T-helper 1 cell treated with Interleukin-12 subunit alpha and Interleukin-12 subunit beta and Interleukin-4 antibody, amounts not matched to agents 30 ng/mL and 1 ng/mL, for 36 hours (primary cell): ENCODE results near the gene ARHGEF26. TPM values are rescaled to one million over a fixed set of nuclear protein-coding genes. Genes with fewer than 3 reads are reported as not detected.

Experiments used
- intact Hi-C: fragments of 100-400 bp; cut with micrococcal nuclease; formaldehyde crosslinking; loops from one replicate; pipeline ENCODE4 v1.15.1; 2024
- total RNA-seq: library from RNA; stranded (reverse); gene quantifications from 2 replicates; pipeline ENCODE4 v1.2.3, GENCODE V29; 2022

ARHGEF26 gene
- total RNA-seq, 1 donor from 2014 or later = 0.07 TPM

- intact Hi-C loops = no loop called here
Measured at GRCh38 chr3:154144825-154145465, 23.8 kb downstream of the ARHGEF26 start.

GRCh38 chr3:154148541-154148940 lies 27.4 kb downstream of the ARHGEF26 start:
- intact Hi-C loops = no loop called here

DNA sequence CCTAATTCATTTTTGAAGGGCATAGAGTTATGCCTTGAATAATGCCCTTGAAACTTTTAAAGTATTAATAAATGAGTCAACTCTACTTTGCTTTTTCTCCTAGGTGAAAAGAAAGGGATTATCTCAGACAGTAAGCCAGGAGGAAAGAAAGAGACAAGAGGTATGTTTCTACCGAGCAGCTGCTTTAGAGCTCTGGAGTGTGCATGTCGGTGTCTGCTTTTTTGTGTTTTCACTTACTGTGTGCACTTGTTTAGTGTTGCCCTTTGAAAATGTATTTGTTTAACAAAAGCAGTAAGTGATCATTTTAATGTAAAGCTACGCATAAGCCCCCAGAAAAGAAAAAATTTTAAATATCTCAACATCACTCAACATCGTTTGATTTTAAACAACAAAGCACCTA lies 28.1 kb downstream of the ARHGEF26 start:
- intact Hi-C loops = no loop called here

GRCh38 chr3:154151969-154152368 lies 30.8 kb downstream of the ARHGEF26 start:
- intact Hi-C loops = no loop called here

- intact Hi-C loops = no loop called here
Measured at GRCh38 chr3:154152741-154153140, 31.6 kb downstream of the ARHGEF26 start.

DNA sequence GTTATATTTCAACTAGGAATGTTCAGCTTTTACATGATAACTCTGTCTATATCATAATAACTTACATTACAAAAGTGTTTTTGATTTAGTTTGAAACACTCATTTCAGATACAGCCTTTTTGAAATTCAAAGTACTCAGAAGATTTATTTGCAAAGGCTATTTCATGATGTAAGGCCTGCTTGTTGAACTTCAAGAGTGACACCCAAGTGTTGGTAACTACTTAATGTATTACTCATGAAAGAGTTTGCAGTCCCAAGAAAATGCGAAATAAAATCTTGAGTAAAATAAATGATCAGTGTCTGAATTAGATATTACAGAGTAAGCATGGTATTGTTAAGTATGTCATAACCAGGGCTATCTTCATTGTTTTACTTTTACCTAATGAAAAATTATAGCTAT lies 35.3 kb downstream of the ARHGEF26 start:
- intact Hi-C loops = no loop called here

DNA sequence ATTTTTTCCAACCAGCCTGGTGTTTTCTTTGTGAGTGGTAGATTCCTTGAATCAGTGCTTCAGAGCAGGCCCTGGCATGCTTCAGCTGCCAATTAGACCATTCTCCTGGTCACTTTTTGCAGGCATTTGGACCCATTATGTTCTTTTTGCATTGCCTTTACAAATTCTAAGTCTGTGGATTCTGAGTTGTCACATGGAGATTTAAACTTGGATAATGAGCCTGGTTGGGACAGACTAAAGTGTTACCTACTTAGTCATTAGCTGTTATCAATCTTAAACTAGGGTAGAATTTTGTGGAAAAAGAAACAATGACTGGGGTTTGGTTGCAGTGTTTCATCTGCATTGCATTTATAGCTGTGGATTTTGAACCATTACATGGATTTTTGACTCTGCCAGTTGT lies 40.6 kb downstream of the ARHGEF26 start:
- intact Hi-C loops = no loop called here

- intact Hi-C loops = no loop called here
Measured at GRCh38 chr3:154164387-154164786, 43.2 kb downstream of the ARHGEF26 start.

GRCh38 chr3:154168998-154169795 lies 48.0 kb downstream of the ARHGEF26 start:
- intact Hi-C loops = no loop called here

GRCh38 chr3:154169796-154170110 lies 48.6 kb downstream of the ARHGEF26 start:
- intact Hi-C loops = no loop called here

DNA sequence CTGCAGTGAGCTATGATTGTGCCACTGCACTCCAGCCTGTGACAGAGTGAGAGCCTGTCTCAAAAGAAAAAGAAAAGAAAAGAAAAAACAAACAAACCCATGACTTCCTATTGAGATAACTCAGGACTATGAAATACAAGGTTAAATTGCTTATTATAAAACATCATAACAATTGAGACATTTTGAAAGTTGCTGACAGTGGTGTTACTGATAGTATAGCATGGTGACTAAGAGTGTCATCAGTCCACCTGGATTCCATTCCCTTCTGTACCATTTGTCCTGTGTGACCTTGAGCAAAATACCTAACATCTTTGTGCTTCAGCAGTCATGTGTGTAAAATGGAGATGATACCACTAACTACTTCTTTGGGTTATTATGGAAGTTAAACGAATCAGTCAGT lies 49.1 kb downstream of the ARHGEF26 start:
- intact Hi-C loops = no loop called here

DNA sequence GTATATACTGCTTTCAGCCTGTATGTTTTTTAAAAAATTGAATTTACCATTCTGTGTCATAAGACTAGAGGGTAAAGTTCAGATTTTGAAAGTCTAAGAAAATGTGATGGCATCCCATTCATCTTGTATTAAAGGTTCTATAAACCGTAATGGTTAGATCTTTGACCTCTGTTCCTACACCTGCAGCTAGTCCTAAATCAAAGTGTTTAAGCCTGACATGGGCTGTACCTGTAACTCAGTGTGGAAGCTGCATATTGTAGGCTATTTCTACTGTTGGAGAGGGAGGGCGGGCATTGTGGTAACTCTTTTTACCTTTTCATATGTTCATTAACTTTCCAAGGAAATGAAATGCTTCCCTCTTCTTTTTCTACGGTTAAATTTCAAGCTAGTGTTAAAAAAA lies 53.9 kb downstream of the ARHGEF26 start:
- intact Hi-C loops = no loop called here

DNA sequence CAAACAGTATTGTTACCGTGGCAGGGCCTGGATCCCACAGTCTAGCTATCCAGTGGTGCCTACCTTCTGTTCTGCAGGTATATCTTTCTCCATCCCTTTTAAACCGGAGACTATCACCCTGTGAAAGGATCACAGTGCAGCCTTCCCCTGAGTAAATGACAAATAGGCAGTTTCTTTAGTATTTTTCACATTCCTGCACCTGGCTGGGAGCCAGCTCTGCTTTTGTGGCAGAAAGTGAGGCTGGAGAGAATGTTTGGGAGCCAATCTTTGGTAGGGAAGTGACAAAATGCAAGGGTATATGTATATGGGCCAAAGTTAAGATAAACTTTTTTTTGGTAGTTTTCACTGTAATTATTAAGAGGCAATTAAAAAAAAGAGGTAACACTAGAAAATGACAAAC lies 54.8 kb downstream of the ARHGEF26 start:
- intact Hi-C loops = no loop called here

GRCh38 chr3:154177406-154177805 lies 56.2 kb downstream of the ARHGEF26 start:
- intact Hi-C loops = no loop called here

GRCh38 chr3:154178172-154178571 lies 57.0 kb downstream of the ARHGEF26 start:
- intact Hi-C loops = no loop called here

DNA sequence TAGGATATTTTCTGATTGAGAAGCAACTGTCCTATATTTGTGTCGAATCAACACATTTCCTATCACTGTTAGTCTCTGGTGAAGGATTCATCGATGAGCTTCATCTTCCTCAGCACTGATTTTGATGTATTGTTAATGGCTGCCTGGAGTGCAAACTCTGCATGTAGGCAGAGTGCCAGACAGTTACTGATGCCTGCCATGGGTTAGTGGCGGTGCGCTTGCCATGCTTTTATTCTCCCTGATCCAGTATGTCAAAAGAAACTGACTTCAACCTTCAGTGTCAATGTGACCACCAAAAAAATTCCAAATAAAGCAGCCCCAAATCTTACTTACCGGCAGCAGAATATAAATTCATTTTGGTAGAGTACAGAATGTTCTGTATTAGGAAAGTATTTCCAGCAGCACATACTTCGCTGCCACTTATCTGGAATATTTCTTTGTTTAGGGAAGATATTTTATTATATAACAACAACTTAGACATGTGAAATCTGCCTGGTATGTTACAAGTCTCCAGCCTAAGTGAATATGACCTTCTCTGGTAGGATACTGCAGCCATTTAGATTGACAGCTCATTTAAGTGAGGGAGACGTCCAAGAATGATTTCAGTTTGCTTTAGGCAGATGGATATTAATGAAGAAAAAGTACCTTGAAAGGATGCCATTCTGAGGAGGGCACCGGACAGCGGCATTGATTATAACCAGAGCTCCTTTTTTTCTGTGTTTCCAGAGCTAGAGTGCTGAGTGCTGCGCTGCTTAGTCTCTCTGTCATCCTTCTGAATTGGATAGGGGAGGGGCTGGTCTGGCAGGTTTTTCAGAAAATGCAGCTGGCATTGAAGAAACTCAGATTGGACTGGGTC lies 59.9 kb downstream of the ARHGEF26 start:
- intact Hi-C loops = no loop called here

- intact Hi-C loops = no loop called here
Measured at GRCh38 chr3:154182322-154182922, 61.2 kb downstream of the ARHGEF26 start.

DNA sequence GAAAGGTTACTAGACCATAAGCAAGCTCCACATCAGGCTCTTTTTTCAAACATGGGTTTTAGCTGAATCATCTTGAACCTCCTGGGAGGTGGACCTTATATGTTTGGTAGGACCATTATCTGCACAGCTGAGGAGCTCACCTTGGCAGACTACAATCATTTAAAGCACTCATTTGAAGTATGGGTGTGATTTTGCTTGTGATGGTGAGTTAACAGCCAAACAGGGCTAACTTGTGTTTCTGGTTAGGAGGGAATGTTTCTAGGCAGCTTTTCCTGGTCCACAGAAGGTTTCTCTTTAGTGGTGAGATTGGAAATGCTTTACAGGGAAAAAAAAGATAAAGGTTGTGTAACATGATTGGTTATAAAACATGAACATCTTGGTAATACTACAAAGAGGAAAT lies 61.8 kb downstream of the ARHGEF26 start:
- intact Hi-C loops = no loop called here

- intact Hi-C loops = no loop called here
Measured at GRCh38 chr3:154184582-154184981, 63.4 kb downstream of the ARHGEF26 start.

DNA sequence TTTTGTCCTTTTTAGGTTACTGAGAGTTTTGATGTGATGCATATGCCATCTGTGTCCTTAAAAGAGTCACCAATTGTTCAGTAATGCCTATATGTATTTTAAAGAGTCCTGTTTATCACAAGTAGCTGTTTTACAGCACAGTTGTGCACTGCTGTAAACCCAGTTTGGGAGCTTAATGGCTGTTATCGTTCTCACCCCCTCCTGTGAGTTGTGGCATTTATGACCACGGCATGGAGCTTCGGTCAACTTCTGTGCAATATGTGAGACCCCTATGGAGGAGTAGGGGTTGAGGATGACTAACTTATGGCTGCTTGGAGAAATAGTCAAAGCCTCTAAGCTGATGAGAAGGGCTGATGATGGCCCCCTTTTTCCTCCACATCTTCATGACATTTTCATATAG lies 67.2 kb downstream of the ARHGEF26 start:
- intact Hi-C loops = no loop called here

GRCh38 chr3:154188846-154189245 lies 67.7 kb downstream of the ARHGEF26 start:
- intact Hi-C loops = no loop called here

DNA sequence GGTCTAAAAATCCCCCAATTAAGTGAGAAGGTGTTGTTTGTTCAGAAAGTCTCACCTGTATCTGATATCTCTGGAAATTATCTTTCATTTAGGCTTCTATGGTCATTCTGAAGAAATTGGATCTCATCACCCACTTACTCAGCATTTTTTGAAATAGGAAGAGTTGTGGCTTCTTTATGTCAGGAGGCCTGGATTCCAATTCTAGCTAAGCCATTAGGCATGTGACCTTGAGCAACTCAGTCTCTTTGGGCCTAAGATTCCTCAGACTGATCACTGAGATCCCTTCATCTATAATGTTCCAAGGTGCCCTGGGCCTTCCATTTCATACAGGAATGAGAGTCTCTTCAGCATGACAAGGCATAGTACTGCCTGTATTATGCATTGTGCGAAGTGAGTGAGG lies 70.3 kb downstream of the ARHGEF26 start:
- intact Hi-C loops = no loop called here
